ENCODE data around the gene SNU13. TPM values are rescaled to one million over a fixed set of nuclear protein-coding genes. Genes with fewer than 3 reads are reported as not detected.

The SNU13 gene
- polyA plus RNA-seq, 1 donor from 2014 or later: 192 TPM

DNA sequence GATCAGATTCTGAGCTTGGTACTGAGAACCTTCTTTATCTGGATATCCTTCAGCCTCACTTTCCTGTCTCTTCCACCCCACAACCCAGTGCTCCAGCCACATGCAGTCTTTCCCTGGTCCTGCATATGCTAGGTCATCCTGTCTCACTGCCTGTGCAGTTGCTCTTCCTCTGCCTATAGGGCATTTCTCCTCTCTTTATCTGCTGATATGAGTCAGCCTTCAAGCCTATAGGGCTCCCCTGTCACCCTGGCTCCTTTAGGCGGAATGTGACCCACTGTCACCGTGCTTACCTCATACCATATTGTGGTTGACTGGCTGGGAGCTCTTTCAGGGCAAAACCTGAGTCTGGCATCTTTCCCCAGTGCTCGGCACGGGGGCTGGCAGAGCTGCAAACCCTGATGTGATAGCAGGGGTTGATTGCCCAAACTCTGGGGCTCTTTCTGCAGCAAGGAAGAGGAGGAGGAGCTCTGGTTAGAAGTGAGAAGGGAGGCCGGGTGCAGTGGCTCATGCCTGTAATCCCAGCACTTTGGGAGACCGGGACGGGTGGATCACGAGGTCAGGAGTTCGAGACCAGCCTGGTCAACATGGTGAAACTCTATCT, 36.9 kb upstream of the SNU13 start:
- no peak overlapping the region for H3K4me3 ChIP-seq (ENCODE audit: low read length)
- H3K4me2 ChIP-seq (ENCODE audit: low read length): no peak overlapping the region
- no peak overlapping the region for H2AFZ ChIP-seq (ENCODE audit: low read depth, low read length)
- no peaks in the 10 kb centered on the region for H3K27me3 ChIP-seq (ENCODE audit: insufficient read depth, low read depth, low read length)
- TF ChIP-seq EZH2 (IDR thresholded peaks at IDR 0.05; ENCODE audit: borderline replicate concordance, insufficient read depth, low read length, poor library complexity, severe bottlenecking): no peak
- TF ChIP-seq, protein P1, sequence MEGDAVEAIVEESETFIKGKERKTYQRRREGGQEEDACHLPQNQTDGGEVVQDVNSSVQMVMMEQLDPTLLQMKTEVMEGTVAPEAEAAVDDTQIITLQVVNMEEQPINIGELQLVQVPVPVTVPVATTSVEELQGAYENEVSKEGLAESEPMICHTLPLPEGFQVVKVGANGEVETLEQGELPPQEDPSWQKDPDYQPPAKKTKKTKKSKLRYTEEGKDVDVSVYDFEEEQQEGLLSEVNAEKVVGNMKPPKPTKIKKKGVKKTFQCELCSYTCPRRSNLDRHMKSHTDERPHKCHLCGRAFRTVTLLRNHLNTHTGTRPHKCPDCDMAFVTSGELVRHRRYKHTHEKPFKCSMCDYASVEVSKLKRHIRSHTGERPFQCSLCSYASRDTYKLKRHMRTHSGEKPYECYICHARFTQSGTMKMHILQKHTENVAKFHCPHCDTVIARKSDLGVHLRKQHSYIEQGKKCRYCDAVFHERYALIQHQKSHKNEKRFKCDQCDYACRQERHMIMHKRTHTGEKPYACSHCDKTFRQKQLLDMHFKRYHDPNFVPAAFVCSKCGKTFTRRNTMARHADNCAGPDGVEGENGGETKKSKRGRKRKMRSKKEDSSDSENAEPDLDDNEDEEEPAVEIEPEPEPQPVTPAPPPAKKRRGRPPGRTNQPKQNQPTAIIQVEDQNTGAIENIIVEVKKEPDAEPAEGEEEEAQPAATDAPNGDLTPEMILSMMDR (IDR thresholded peaks at IDR 0.05; ENCODE audit: poor library complexity, severe bottlenecking): no peak
- TF ChIP-seq, protein P2, sequence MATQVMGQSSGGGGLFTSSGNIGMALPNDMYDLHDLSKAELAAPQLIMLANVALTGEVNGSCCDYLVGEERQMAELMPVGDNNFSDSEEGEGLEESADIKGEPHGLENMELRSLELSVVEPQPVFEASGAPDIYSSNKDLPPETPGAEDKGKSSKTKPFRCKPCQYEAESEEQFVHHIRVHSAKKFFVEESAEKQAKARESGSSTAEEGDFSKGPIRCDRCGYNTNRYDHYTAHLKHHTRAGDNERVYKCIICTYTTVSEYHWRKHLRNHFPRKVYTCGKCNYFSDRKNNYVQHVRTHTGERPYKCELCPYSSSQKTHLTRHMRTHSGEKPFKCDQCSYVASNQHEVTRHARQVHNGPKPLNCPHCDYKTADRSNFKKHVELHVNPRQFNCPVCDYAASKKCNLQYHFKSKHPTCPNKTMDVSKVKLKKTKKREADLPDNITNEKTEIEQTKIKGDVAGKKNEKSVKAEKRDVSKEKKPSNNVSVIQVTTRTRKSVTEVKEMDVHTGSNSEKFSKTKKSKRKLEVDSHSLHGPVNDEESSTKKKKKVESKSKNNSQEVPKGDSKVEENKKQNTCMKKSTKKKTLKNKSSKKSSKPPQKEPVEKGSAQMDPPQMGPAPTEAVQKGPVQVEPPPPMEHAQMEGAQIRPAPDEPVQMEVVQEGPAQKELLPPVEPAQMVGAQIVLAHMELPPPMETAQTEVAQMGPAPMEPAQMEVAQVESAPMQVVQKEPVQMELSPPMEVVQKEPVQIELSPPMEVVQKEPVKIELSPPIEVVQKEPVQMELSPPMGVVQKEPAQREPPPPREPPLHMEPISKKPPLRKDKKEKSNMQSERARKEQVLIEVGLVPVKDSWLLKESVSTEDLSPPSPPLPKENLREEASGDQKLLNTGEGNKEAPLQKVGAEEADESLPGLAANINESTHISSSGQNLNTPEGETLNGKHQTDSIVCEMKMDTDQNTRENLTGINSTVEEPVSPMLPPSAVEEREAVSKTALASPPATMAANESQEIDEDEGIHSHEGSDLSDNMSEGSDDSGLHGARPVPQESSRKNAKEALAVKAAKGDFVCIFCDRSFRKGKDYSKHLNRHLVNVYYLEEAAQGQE (IDR thresholded peaks at IDR 0.05; ENCODE audit: borderline replicate concordance): no peak
- no peak for TF ChIP-seq SMC3 (conservative IDR thresholded peaks at IDR 0.05; ENCODE audit: poor library complexity)
- no peak for TF ChIP-seq MXI1 (conservative IDR thresholded peaks at IDR 0.05; ENCODE audit: poor library complexity, severe bottlenecking)
- no peak for TF ChIP-seq RAD21 (conservative IDR thresholded peaks at IDR 0.05)
- TF ChIP-seq TAF1 (IDR thresholded peaks at IDR 0.05; ENCODE audit: low read depth): no peak
- TF ChIP-seq EP300 (conservative IDR thresholded peaks at IDR 0.05; ENCODE audit: poor library complexity, severe bottlenecking): no peak
- TF ChIP-seq POLR2AphosphoS5 (IDR thresholded peaks at IDR 0.05): no peak
- H3K9me2 ChIP-seq (ENCODE audit: insufficient read depth, low read length): no peaks in the 10 kb centered on the region
- H3K27ac ChIP-seq (ENCODE audit: low read length): no peak overlapping the region
- H3K9ac ChIP-seq (ENCODE audit: low read length): no peak overlapping the region
- no peaks in the 10 kb centered on the region for H3K36me3 ChIP-seq (ENCODE audit: insufficient read depth, low read length)
- H3F3A ChIP-seq (ENCODE audit: insufficient read depth, low read length, poor library complexity, severe bottlenecking): no peaks in the 10 kb centered on the region
- no peaks in the 10 kb centered on the region for H3K9me3 ChIP-seq (ENCODE audit: low read length)
- no peaks in the 10 kb centered on the region for H3K79me2 ChIP-seq (replicated peaks; ENCODE audit: insufficient read depth, low read length)
- H4K20me1 ChIP-seq (ENCODE audit: insufficient read depth): no peaks in the 10 kb centered on the region

DNA sequence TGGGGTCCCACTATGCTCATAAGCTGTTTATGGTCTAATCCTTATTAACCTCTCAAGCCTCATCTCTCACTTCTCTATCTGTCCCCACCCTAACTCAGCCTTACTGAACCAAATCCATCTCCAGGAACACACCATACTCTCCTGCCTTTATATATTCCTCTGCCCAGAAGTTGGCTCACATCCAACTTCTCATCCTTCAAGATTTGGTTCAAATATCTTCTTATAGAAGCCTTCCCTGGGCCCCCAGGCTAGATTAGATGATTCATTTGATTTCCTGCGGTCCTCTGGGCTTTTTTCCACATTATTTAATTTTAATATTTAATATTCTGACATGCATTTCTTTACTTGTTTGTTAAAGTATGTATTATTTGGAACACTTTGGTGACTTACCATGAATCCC, 33.8 kb upstream of the SNU13 start:
- Histone ChIP-seq H3K9me3 (ENCODE audit: low read length) (no peaks in the 10 kb centered on the region), H2AFZ (ENCODE audit: low read depth, low read length) (no peak overlapping the region), H3K36me3 (ENCODE audit: insufficient read depth, low read length) (no peaks in the 10 kb centered on the region), H3K9ac (ENCODE audit: low read length) (no peak overlapping the region), H3K27ac (ENCODE audit: low read length) (no peak overlapping the region), H3K4me2 (ENCODE audit: low read length) (no peak overlapping the region), H3K27me3 (ENCODE audit: insufficient read depth, low read depth, low read length) (no peaks in the 10 kb centered on the region), H3K79me2 (replicated peaks; ENCODE audit: insufficient read depth, low read length) (no peaks in the 10 kb centered on the region), H3K9me2 (ENCODE audit: insufficient read depth, low read length) (no peaks in the 10 kb centered on the region), H3K4me3 (ENCODE audit: low read length) (no peak overlapping the region), H3F3A (ENCODE audit: insufficient read depth, low read length, poor library complexity, severe bottlenecking) (no peaks in the 10 kb centered on the region), H4K20me1 (ENCODE audit: insufficient read depth) (no peaks in the 10 kb centered on the region)
- TF ChIP-seq RAD21 (conservative IDR thresholded peaks at IDR 0.05) (no peak), POLR2AphosphoS5 (IDR thresholded peaks at IDR 0.05) (no peak), EZH2 (IDR thresholded peaks at IDR 0.05; ENCODE audit: borderline replicate concordance, insufficient read depth, low read length, poor library complexity, severe bottlenecking) (no peak), TAF1 (IDR thresholded peaks at IDR 0.05; ENCODE audit: low read depth) (no peak), MXI1 (conservative IDR thresholded peaks at IDR 0.05; ENCODE audit: poor library complexity, severe bottlenecking) (no peak), SMC3 (conservative IDR thresholded peaks at IDR 0.05; ENCODE audit: poor library complexity) (no peak), EP300 (conservative IDR thresholded peaks at IDR 0.05; ENCODE audit: poor library complexity, severe bottlenecking) (no peak)
- TF ChIP-seq, protein P1 (IDR thresholded peaks at IDR 0.05; ENCODE audit: poor library complexity, severe bottlenecking): no peak
- TF ChIP-seq, protein P2 (IDR thresholded peaks at IDR 0.05; ENCODE audit: borderline replicate concordance): no peak

Measured in neural cell (in vitro differentiated cells).